Activated CD4-positive, alpha-beta T cell treated with anti-CD3 and anti-CD28 coated beads for 4 hours (primary cell): Measurements from ENCODE around the gene ECEL1.
A peak's percentile ranks its signal among the peaks of the same experiment; 100 is the strongest.
"Not testable (repeated sequence)": the region's sequence is repeated elsewhere in the genome, so short reads cannot be mapped to it uniquely, and the experiment has no call there.

Source experiments
- DNase-seq, 2 donors: peaks; one replicate each; pipeline ENCODE4 v3.0.0-alpha.2; 2020

The ECEL1 gene

DNA sequence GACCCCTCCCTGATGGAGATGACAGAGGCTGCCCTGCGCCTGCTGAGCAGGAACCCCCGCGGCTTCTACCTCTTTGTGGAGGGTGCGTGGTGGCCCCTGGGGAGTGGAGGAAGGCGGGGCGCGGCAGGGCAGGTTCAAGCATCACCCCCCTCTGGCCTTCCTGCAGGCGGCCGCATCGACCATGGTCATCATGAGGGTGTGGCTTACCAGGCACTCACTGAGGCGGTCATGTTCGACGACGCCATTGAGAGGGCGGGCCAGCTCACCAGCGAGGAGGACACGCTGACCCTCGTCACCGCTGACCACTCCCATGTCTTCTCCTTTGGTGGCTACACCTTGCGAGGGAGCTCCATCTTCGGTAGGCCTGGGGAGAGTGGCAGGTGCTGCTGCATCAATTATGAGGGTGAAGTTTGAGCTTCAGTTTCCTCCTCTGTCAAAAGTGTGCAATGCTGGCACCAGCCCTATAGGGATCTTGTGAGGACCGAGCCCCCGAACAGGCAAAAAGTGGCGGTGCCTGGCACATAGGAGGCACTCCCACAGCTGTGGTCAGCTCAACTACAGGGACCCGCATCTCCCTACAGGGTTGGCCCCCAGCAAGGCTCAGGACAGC is 29.5 kb downstream of the ECEL1 start:
- no peak for DNase-seq

DNA sequence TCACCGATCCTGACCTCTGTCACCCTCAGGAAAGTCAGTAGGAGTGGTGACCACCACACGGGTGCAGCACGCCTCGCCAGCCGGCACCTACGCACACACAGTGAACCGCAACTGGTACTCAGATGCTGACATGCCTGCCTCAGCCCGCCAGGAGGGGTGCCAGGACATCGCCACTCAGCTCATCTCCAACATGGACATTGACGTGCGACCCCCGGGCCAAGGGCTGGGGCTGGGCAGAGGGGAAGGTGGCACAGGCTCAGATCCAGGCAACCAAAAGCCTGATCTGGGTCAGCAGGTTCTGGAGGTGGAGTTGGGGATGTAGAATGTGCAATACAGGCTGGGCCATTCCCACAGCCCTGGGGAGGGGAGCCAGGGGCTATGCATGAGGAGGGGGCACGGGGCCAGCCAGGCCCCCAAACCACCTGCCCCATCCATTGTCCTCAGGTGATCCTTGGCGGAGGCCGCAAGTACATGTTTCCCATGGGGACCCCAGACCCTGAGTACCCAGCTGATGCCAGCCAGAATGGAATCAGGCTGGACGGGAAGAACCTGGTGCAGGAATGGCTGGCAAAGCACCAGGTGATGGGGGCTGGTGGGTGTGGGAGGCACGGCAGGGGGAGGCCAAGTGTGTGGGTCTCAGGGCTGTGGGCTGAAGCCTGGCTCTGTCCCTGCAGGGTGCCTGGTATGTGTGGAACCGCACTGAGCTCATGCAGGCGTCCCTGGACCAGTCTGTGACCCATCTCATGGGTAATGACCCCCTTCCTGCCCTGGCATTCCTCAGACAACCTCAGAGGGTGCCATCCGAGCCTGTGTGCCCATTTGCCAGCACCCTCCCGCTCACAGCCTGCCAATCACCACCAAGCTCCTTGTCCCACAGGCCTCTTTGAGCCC is 30.3 kb downstream of the ECEL1 start:
- DNase-seq: no peak

DNA sequence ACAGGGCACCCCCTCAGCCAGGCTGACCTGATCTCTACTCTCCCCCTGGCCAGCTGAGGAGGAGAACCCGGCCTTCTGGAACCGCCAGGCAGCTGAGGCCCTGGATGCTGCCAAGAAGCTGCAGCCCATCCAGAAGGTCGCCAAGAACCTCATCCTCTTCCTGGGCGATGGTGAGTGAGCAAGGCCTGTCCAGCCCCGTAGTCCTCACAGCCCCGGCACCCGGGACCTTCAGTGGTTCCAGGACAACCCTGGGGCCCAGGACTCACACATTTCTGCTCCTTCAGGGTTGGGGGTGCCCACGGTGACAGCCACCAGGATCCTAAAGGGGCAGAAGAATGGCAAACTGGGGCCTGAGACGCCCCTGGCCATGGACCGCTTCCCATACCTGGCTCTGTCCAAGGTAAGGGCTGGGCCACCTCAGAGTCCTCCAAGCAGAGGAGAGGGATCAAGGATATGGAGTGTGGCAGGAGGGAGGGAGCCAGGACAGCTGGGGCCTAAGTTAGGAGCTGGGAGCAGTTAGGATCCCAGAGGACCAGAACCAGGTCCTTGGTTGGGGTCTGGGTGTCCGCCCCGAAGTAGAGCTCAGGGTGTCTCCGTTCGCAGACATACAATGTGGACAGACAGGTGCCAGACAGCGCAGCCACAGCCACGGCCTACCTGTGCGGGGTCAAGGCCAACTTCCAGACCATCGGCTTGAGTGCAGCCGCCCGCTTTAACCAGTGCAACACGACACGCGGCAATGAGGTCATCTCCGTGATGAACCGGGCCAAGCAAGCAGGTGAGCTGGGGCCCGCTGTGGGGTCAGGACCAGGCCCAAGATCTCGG is 31.1 kb downstream of the ECEL1 start:
- no peak for DNase-seq

DNA sequence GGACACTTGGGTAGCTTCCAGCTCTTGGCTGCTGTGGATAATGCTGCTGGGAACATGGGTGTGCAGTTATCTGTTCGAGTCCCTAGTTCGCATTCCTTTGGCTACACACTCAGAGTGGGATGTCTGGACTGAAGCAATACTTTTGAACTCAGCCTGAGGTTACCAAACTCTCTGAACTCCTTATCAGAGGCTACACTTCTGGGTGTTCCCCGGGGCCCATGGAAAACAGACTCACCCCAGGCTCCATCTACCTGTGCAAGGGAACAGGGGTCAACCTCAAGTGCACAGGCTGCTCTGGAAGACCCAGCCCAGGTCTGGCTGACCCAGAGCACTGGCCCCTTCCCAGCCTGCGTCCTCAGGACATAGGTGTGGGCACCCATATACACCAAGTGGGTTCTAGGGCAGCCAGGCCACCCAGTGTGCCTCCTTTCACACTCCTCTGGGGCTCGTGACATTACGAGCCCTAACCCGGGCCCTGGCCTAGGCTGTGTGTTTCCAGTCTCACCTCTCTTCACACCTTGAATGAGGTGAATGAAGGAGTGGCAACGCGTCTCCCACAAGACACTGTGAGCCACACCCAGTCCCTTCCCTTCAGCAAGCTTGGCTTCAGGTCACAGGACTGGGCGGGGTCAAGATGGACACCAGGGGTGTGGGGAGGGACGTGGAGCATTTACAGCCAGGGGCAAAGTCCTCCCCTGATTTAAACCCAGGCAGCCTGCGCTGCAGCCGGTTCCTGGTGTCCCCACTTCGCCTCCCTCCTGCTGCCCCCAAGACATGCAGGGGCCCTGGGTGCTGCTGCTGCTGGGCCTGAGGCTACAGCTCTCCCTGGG is 32.0 kb downstream of the ECEL1 start, which contains the start of gene ALPI:
Gene ALPI (plus strand): TSS at position 728 of the 830 bp plus-strand sequence. CDS start 47 bp downstream, at position 775.
- no peak for DNase-seq

DNA sequence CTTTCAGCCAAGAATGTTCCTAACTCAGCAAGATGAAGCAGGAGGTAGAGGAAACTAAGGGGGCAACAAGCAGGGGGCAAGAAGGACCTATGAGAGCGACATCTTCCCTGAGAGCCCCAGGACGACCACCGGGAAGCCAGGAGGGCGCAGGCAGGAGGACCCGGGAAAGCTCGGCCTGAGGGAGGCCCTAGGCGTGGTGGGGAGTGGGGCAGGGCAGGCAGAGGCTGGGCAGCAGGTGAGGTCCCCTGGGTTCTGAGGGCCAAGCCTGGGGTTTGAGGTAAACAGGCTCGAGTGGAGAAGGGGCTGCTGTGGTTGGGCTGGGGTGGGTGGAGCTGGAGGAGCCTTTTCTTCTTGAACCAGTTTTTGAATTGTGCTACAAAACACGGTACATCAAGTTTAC is 33.0 kb downstream of the ECEL1 start:
- DNase-seq: no peak

DNA sequence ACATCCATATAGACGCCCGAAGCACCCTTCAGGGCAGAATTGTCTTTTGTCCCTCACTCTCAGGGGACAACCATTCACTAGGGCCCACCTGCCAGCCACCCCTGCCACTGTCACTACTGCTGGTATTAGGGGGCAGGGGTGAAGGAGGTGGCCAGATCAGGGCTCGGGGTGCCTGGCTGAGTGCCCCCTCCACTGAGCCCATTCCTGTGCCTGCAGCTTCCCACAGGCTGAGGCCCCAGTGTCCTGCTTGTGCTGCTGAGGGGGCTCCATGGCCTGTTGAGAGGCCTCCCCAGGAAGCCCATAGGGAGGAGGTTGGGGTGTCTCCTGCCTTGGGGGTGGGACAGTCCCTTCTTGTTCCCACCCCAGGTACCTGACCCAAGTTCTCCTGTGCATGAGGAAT is 36.0 kb downstream of the ECEL1 start:
- not testable (repeated sequence) for DNase-seq

DNA sequence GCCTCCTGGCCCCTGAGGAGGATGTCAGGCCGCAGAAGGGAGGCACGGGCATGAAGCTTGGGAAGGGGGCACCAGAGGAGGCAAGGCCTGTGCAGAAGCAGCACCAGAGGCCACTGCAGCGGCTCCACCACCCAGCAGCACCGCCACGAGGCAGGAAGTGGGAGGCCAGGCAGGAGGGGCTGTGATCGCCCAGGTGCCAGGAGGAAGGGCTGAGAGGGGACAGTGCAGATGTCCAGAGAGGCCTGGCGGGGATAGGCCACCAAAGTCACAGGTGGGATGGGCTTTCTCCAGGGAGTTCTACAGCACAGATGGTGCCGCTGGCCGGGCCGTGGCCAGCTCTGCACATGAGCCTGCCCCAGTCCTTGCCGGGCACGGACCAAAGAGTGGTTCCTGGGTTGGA is 37.7 kb downstream of the ECEL1 start:
- no peak for DNase-seq

DNA sequence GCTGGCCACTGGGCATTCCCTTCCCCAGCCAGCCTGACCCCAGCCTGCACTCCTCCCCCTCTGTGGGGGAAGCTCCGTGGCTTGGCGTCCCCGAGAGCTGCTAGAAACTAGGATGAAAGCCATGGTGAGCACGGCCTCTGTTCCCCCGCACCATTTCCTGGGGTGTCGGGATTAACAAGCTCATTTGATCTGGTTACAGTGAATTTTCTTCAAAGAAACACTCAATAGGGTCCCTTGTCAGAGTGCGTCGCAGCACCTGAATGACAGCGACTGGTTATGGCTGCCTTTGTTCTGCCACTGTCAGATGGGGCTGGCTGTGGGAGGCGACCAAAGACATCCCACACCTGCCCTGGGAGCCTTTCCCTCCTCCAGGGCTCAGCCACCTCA is 39.3 kb downstream of the ECEL1 start:
- no peak for DNase-seq

DNA sequence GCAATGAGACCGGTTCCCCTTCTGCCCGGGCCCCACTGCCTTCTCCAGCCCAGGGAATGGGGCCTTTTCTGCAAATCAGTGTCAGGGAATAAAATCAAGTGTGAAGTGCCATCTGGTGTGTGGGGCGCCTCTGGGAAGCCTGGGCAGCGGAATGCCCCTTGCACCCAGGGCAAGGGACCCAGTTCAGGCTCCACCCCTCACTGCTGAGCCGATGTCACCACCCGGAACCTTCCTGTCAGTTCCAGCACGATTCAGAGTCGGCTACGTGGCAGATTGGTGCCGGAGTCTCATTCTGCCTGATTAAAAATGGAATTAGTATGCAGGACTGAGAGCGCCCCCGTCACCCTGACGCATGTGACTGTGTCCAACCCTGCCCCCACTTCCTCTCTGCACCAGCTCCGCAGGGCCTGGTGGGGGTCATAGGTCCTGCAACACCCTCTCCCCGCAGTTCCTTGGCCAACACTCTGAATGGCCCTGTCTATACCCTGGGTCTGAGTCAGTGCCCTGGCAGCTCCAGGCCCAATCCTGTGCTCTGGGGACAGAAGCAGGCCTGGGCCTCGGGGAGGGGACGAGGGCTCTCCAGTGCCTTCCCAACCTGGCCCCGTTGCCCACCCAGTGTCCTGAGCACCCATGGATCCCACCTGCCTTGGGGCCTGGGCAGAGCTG is 39.9 kb downstream of the ECEL1 start:
- DNase-seq: no peak

DNA sequence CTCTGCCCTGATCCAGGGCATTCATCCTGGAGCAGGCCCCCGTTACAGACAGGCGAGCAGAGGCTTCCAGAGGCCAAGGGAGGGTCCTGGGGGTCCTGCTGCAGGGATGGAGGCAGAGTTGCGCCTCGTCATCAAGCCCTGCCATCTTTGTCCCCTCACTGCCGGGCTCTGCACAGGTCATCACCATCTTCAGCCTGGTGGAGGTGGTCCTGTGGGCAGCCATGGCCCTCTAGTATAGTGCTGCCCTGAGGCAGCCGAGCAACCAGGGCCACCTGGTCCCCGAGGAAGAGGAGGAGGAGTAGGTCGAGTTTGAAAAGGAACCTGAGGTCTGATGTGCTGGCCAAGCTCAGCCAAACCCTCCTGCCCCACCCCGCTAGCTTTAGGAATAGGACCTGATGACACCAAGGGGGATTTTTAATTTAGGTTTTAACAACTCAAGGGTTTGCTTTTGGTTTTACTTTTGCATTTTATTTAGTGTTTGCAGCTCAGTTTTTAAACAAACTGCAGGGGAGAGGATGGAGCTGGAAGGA is 40.5 kb downstream of the ECEL1 start:
- DNase-seq: no peak

DNA sequence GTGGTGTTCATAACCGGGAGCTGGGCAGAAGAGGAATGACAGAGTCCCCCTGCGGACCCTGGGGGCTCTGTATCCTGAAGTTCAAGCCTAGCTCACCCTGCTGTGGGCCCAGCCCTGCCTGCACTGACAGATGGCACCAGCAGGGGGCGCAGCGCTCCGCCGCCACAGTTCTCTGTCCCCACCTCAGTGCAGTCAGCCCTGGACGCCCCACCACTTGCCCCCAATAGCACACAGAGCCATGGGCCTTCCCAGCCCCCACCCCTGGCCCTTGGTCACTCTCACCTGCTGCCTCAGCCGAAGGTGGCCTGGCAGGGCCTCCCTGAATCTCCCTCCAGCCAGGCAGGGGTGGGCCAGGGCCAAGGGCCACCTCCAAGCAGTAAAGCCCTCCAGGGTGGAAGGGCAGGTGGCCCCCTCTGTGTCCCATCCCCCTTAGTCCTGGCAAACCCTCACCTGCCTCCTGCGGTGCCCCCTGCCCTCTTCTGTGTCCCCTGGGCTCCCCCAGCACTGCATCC is 41.3 kb downstream of the ECEL1 start:
- DNase-seq: not testable (repeated sequence)

DNA sequence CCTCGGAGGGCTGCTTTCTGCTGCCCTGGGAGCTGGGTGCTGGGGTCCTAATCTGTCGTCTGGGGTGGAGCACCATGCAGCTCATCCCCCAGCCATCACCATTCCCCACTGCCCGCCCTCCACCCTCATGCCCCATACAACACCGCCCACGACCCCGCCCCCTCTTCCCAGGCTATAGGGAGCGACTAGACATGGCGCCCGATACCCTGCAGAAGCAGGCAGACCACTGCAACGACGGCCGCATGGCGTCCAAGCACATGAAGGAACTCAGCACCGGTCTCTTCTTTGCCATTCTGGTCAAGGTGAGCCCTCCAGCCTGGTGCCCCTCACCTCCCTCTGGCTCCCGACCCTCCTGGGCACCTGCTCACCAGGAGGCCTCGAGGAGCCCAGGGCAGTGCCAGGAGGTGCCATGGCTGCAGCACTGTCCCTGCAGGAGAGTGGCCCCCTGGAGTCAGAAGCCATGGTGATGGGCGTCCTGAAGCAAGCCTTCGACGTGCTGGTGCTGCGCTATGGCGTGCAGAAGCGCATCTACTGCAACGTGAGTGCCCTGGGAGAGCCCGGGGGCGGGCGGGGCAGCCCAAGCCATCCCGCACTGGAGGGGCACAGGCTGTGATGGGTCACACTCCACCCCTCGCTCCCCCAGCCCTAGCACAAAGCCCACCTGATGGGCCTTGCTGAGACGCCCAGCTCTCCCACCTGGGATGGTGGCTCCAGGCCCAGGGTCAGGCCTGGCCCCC is 42.3 kb downstream of the ECEL1 start:
- DNase-seq: not testable (repeated sequence)

DNA sequence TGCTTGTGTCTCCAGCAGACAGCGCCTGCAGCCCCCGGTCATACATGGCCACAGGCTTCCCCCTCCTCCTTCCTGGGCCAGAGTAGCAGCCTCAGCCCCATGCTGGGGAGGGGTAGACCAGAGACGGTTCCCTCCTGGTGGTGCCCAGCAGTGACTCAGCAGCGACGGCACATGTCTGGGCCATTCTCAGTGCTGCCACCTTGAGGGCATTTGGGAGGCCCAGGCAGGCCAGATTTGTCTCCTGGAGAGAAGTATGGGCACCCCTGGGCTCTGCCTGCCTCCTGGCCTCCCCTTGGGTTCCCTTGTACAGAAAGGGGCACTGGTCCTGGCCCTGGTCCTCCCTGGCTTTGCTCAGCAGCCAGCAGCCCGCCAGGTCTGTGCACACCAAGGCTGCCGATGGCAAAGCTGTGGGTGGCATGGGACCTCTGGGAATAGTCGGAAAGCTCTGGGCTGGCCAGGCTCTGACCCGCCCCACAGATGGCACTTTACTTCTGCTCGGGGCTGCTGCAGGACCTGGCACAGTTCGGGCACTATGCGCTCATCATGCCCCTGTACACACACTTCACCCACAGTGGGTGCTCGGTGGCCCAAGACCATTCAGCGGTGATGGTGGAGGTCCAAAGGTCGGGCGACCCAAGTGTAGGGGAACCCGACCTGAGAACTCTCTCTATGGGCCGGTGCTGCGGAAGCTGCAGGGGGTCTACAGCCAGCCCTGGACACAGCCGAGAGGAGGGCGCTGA is 43.1 kb downstream of the ECEL1 start:
- DNase-seq: peak; percentile 62 to 69

DNA sequence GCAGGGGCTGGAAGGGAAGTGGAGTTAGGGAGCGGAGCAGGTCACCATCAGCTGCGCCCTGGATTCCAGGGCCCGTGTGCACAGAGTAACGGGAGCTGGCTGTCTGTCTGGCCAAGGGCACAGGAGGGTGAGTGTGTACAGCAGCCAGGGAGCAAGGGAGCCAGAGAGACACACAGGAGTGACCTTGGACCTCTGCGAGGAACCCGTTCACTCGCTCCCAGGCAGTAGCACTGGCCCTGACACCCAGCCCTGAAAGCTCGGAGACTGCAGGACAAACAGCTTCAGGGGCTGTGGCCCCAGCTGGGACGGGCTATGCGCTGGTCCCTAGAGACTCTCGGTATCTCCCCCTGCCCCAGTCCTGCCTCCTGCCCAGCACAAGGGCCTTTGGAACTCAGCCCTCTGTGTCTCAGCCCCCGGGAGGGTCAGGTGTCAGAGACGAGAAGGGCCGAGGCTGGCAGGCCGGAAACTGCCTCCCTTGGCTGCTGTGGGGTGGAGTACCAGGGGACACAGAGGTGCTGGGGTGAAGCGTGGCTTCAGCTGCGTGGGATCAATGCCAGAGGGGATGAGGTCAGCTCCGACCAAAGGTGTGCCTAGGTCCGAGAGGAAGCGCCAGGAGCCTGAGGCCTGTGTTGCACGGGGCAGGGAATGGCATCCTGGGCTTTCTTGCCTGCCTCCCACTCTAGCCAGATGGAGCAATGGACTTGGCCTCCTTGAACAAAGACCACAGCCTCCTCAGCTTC is 43.8 kb downstream of the ECEL1 start:
- not testable (repeated sequence) for DNase-seq

DNA sequence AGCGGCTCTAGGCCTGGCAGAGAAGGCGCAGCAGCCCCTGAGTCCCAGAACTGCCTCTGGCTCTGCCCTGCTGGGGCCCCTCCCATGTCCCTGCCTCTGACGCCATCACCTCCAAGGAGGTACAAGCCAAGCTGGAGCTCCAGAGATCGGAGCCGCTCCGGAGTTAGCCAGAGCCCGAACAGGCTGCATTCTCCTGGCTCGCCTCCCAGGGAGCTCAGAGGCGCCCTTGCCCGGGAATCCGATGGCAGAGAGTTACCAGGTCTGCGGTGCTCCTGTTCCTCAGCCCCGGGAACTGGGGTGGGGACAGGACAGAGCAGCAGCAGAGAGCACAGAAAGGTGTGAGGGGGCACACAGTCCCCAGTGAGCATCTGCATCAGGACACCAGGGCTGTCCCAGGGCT is 44.6 kb downstream of the ECEL1 start:
- not testable (repeated sequence) for DNase-seq

DNA sequence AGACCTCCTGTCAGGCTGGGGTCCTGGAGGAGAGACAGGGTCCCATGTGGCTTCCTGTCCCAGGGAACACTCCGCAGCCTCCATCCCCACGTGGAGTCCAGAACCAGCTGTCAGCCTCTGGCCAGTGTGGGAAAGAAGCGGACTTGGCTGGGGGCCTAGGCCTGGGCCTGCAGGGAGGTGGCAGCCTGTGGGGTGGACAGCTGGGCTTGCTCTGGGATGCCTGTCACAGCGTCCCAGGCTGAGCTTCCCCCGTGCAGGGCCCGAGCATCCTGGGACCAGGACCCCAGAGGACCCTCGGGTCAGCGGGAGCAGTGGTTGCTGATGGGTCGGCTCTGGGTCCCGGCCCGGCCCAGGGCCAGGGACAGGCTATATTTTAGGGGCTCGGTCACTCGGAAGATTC is 45.2 kb downstream of the ECEL1 start:
- DNase-seq: not testable (repeated sequence)

DNA sequence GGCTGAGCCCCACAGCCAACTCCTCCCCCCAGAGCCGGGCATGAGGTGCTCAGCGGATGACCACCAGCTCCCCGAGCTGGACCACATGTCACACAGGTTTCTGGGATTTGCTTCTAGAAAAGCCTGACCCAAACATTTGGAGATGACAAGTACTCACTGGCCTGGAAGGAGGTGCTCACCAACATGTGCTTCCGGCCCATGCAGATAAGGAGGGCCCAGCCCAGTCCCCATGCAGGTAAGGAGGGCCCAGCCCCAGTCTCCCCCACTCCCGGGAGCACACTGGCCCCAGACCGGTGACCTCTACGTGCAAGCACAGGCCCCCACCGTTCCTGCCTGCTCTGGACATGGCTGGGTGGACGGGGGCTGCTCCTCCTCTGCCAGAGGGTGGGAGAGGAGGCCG is 45.7 kb downstream of the ECEL1 start:
- DNase-seq: not testable (repeated sequence)

DNA sequence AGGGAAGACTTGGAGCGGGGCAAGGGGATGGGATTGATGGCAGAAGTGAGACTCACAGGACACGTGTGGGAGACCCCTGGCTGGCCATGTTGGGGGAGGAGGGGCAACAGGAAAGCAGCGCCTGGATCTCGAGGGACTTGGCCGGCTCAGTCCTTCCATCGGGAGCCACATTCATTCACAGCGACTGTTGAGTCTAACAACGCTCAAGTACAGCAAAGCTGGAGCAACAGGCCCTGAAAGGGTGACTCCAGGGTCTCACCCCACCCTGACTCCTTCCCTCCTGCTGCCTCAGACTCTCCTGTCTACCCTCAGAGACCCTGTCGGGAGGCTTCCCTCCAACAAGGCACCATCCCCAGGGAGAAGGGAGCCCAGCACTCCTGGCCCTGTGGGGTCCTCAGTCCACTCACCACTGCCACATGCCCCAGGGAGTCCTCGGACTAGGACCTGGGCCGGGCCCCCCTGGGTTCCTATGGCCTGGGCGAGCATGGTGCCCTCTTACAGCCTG is 46.4 kb downstream of the ECEL1 start:
- no peak for DNase-seq
